GM12878 (cell line): Measurements from ENCODE around the gene ZNHIT1. TPM values are rescaled to one million over a fixed set of nuclear protein-coding genes. Genes with fewer than 3 reads are reported as not detected.

Experiments used
- ATAC-seq: fragments of 200-7000 bp; cut with Tn5 transposase; 3 replicates; pipeline ENCODE4 v1.9.1; 2020; ENCODE audit warnings: mild to moderate bottlenecking, moderate library complexity
- BruUV-seq: library from RNA; stranded (reverse); fragments of 400-500 nt; replicated peaks from 2 replicates; lab custom pipeline; 2021; lab: Mats Ljungman, UMichigan
- CTCF ChIA-PET: fragments of 300-600 bp; sonication (Branson Sonifier 250); formaldehyde crosslinking; extraction: SDS; loops from one replicate; lab custom pipeline; 2021; ENCODE audit warnings: inconsistent platforms; lab: Yijun Ruan, JAX
- POLR2A ChIA-PET: fragments of 350-600 bp; formaldehyde crosslinking; extraction: SDS; loops from one replicate; lab custom pipeline; 2021; ENCODE audit warnings: inconsistent platforms; lab: Charles Lee
- RAD21 ChIA-PET: fragments of 300-600 bp; sonication (Branson Sonifier 250); formaldehyde crosslinking; loops from one replicate; lab custom pipeline; 2023; ENCODE audit warnings: antibody characterized with exemption; ENCODE audit not compliant: unreplicated experiment; lab: Charles Lee
- SMC1A ChIA-PET: fragments of 300-600 bp; sonication (Branson Sonifier 250); formaldehyde crosslinking; loops from one replicate; lab custom pipeline; 2023; ENCODE audit not compliant: unreplicated experiment, uncharacterized antibody; lab: Charles Lee
- DNase-seq: peaks from one replicate; pipeline ENCODE4 v3.0.0-alpha.2; 2011; ENCODE audit warnings: low read depth, low spot score
- FAIRE-seq: peaks from 3 replicates; lab custom pipeline; 2011; peaks lifted over from hg19 to GRCh38; lab: Jason Lieb, UNC
- H2AFZ ChIP-seq: 2 replicates; pipeline ENCODE4 v1.6.0; 2011; ENCODE audit warnings: low read depth, low read length, control low read depth; ENCODE audit not compliant: control insufficient read depth
- H3K27ac ChIP-seq: 2 replicates; pipeline ENCODE4 v1.5.1; 2011; ENCODE audit warnings: control low read depth; ENCODE audit not compliant: control insufficient read depth, insufficient read depth
- H3K27me3 ChIP-seq, 2 experiments: replicated peaks in 1 of 2; 2 replicates each; pipeline versions ENCODE4 v1.6.0 to v1.6.1; 2011; ENCODE audit warnings: low read length in 1 of 2; ENCODE audit not compliant: control insufficient read depth in 2 of 2, insufficient read depth in 2 of 2
- H3K36me3 ChIP-seq, 2 experiments: 2 replicates each; pipeline ENCODE4 v1.5.1; 2011; ENCODE audit warnings: low read length in 1 of 2; ENCODE audit not compliant: control insufficient read depth in 2 of 2, insufficient read depth in 2 of 2
- H3K4me1 ChIP-seq: 2 replicates; pipeline ENCODE4 v1.6.1; 2011; ENCODE audit warnings: mild to moderate bottlenecking, low read length, moderate library complexity, mixed read lengths; ENCODE audit not compliant: control insufficient read depth, insufficient read depth
- H3K4me2 ChIP-seq: 2 replicates; pipeline ENCODE4 v1.6.0; 2011; ENCODE audit warnings: control low read depth; ENCODE audit not compliant: control insufficient read depth, insufficient read depth
- H3K4me3 ChIP-seq: fragments of 200-600 bp; sonication (generic); 2 replicates; pipeline ENCODE4 v1.5.1; 2016
- H3K79me2 ChIP-seq: 2 replicates; pipeline ENCODE4 v1.6.0; 2011; ENCODE audit warnings: low read length; ENCODE audit not compliant: control insufficient read depth, insufficient read depth
- H3K9ac ChIP-seq: 2 replicates; pipeline ENCODE4 v1.8.0; 2011; ENCODE audit warnings: low read length, control low read depth, mixed read lengths; ENCODE audit not compliant: control insufficient read depth, insufficient read depth
- H3K9me3 ChIP-seq: replicated peaks from 3 replicates; pipeline ENCODE4 v1.5.1; 2011; ENCODE audit warnings: mild to moderate bottlenecking, low read length; ENCODE audit not compliant: control insufficient read depth, insufficient read depth
- H4K20me1 ChIP-seq: 2 replicates; pipeline ENCODE4 v1.6.0; 2011; ENCODE audit not compliant: control insufficient read depth, insufficient read depth
- CBFB ChIP-seq: IDR thresholded peaks from 2 replicates; pipeline ENCODE4 v1.6.1; 2016; ENCODE audit warnings: antibody characterized with exemption, low read depth
- E2F8 ChIP-seq: fragments of 450-650 bp; IDR thresholded peaks from 2 replicates; pipeline ENCODE4 v1.6.1; 2018; ENCODE audit warnings: mild to moderate bottlenecking, low read depth, moderate library complexity; ENCODE audit not compliant: partially characterized antibody
- FOS ChIP-seq: IDR thresholded peaks from 3 replicates; pipeline ENCODE4 v1.6.1; 2011; ENCODE audit warnings: borderline replicate concordance; ENCODE audit not compliant: insufficient read length; ENCODE audit errors: extremely low read depth
- IKZF1 ChIP-seq: fragments of 450-650 bp; conservative IDR thresholded peaks from 2 replicates; pipeline ENCODE4 v1.6.1; 2017; ENCODE audit warnings: antibody characterized with exemption, mild to moderate bottlenecking
- NBN ChIP-seq: fragments of 450-650 bp; IDR thresholded peaks from 2 replicates; pipeline ENCODE4 v1.6.1; 2016
- NFYB ChIP-seq: IDR thresholded peaks from 2 replicates; pipeline ENCODE4 v1.6.1; 2011; ENCODE audit warnings: low read depth, mild to moderate bottlenecking, low read length, improper control_type of control experiment, moderate library complexity; ENCODE audit not compliant: insufficient read depth
- NRF1 ChIP-seq: conservative IDR thresholded peaks from 2 replicates; pipeline ENCODE4 v1.6.1; 2011; ENCODE audit warnings: mild to moderate bottlenecking, low read depth, low read length, improper control_type of control experiment
- PBX3 ChIP-seq: IDR thresholded peaks from 2 replicates; pipeline ENCODE4 v1.6.1; 2011; ENCODE audit warnings: mild to moderate bottlenecking, low read depth, low read length, moderate library complexity; ENCODE audit not compliant: insufficient replicate concordance
- POLR2A ChIP-seq: IDR thresholded peaks from 2 replicates; pipeline ENCODE4 v1.6.1; 2011; ENCODE audit warnings: low read depth, mild to moderate bottlenecking, low read length
- POLR2AphosphoS5 ChIP-seq: IDR thresholded peaks from 2 replicates; pipeline ENCODE4 v1.6.1; 2011; ENCODE audit warnings: mild to moderate bottlenecking, low read length, inconsistent platforms
- RAD51 ChIP-seq: fragments of 450-650 bp; IDR thresholded peaks from 2 replicates; pipeline ENCODE4 v1.6.1; 2016; ENCODE audit warnings: moderate library complexity, mild to moderate bottlenecking, inconsistent platforms
- SKIL ChIP-seq: fragments of 450-650 bp; IDR thresholded peaks from 2 replicates; pipeline ENCODE4 v1.6.1; 2017; ENCODE audit warnings: mild to moderate bottlenecking, low read depth, inconsistent platforms; ENCODE audit not compliant: poor library complexity, severe bottlenecking
- SUZ12 ChIP-seq: fragments of 200-600 bp; sonication (generic); IDR thresholded peaks from one replicate; pipeline ENCODE4 v1.6.1; 2018; ENCODE audit warnings: antibody characterized with exemption, mild to moderate bottlenecking; ENCODE audit not compliant: unreplicated experiment
- TCF12 ChIP-seq: IDR thresholded peaks from 2 replicates; pipeline ENCODE4 v1.6.1; 2011; ENCODE audit warnings: low read depth, mild to moderate bottlenecking, low read length
- ZNF207 ChIP-seq: fragments of 450-650 bp; IDR thresholded peaks from 2 replicates; pipeline ENCODE4 v1.6.1; 2014; ENCODE audit warnings: antibody characterized with exemption, mild to moderate bottlenecking, borderline replicate concordance
- WGBS: methylation state at CpG from one replicate; pipeline ENCODE4 v1.1.6; 2016; ENCODE audit warnings: low lambda C conversion rate; ENCODE audit not compliant: insufficient replicate concordance, insufficient coverage; ENCODE audit errors: missing lambda C conversion rate; 5-methylcytosine and 5-hydroxymethylcytosine counted together
- in situ Hi-C: fragments of 300-500 bp; cut with MboI; formaldehyde crosslinking; loops from 9 replicates; pipeline ENCODE4 v1.14.3; 2018; ENCODE audit warnings: mixed read lengths
- intact Hi-C: fragments of 100-400 bp; cut with micrococcal nuclease; formaldehyde crosslinking; loops from one replicate; pipeline ENCODE4 v1.14.2; 2022; ENCODE audit not compliant: unreplicated experiment
- polyA plus RNA-seq, 11 experiments: library from polyadenylated mRNA; depleted of rRNA in 4 of 11; unstranded in 6 of 11; stranded (reverse) in 5 of 11; fragments of >200 nt; fragmentation: Nextera tagmentation in 4 of 11; fragmentation: Illumina TruSeq in 1 of 11; extraction: Ambion mirVana in 4 of 11; extraction: Trizol in 1 of 11; gene quantifications; 1 replicate in 1 of 11; 2 replicates in 10 of 11; pipeline versions ENCODE4 v1.2.1 to v1.2.3, GENCODE V29; 2011 to 2016; ENCODE audit warnings: inconsistent platforms in 2 of 11, missing spikeins in 2 of 11, low read depth in 1 of 11
- total RNA-seq, 4 experiments: library from RNA; depleted of rRNA in 3 of 4; stranded (reverse); fragments of >200 nt in 3 of 4; fragmentation: Illumina TruSeq in 1 of 4; extraction: Trizol in 1 of 4; gene quantifications; 2 replicates each; pipeline versions ENCODE4 v1.2.1 to v1.2.3, GENCODE V29; 2013 to 2021

The ZNHIT1 gene
- total and polyA plus RNA-seq, 10 of the 15 experiments (the other 5 are each of a cell fraction or from before 2014, with no cell fraction given): 3.8 to 79.2 (median 44.5) TPM

- no peak for TF ChIP-seq SKIL
Measured at GRCh38 chr7:101250324-101250723, 32.4 kb downstream of the ZNHIT1 start (continued).

GRCh38 chr7:101251871-101252659 lies 34.1 kb downstream of the ZNHIT1 start:
- RAD21 ChIA-PET: interaction anchor here (0.6 to 1.5 kb wide), 3 partner anchors 8 to 34 kb away, joined by 3 to 6 read pairs (median 5); partner anchors contain the start of gene ZNHIT1
- Histone ChIP-seq H3K4me3 (peak overlapping the region; percentile 78), H3K27ac (peak overlapping the region; percentile 89), H3K9me3 (no peaks in the 10 kb centered on the region), H3K36me3 (peaks cover 0 to 3% of the 10 kb centered on the region in 2 experiments; a peak in 3 of 4 replicates), H3K79me2 (peaks cover 31% of the 10 kb centered on the region), H3K27me3 (no peaks in the 10 kb centered on the region; a peak in 1 of 4 replicates), H4K20me1 (no peaks in the 10 kb centered on the region), H2AFZ (peak overlapping the region; percentile 95), H3K9ac (peak overlapping the region; percentile 95), H3K4me1 (peaks cover 7% of the 10 kb centered on the region), H3K4me2 (peak overlapping the region; percentile 82)
- SMC1A ChIA-PET: interaction anchor here (1.1 to 1.3 kb wide), 4 partner anchors 10 to 39 kb away, joined by 3 read pairs; partner anchors contain the start of gene ZNHIT1
- FAIRE-seq (peak; percentile 96), ATAC-seq (peak; percentile 100), DNase-seq (peak; percentile 93)
- POLR2A ChIA-PET: interaction anchor here (0.5 to 1.6 kb wide), 5 partner anchors 8 to 1175 kb away, joined by 3 to 12 read pairs (median 3); partner anchors contain the start of genes PLOD3 and ZNHIT1
- in situ Hi-C loops (no loop called here), intact Hi-C loops (no loop called here)
- CTCF ChIA-PET: interaction anchor here (0.6 to 4.4 kb wide), 8 partner anchors 8 to 174 kb away, joined by 3 to 17 read pairs (median 4); partner anchors contain the start of genes PLOD3 and ZNHIT1
- TSS peak; percentile 80 for BruUV-seq
- WGBS: under 1% methylated on average over 54 of the region's 55 CpGs
- TF ChIP-seq RAD51 (peak; percentile 92), TCF12 (no peak), ZNF207 (peak; percentile 79; the same call in 1 of the 2 replicates), SUZ12 (no peak), NFYB (peak; percentile 75; the same call in 1 of the 2 replicates), E2F8 (peak; percentile 75), POLR2AphosphoS5 (peak; percentile 86), NBN (peak; percentile 51), CBFB (no peak), NRF1 (peak; percentile 87), PBX3 (no peak), IKZF1 (peak; percentile 78), POLR2A (peak; percentile 86), FOS (no peak)
